IMR-90 (cell line): ENCODE measurements around the gene FAM151A.

Experiments used
- CTCF ChIP-seq: conservative IDR thresholded peaks from 2 replicates; pipeline ENCODE4 v1.5.1; 2012; ENCODE audit warnings: mild to moderate bottlenecking, low read depth, low read length, improper control_type of control experiment
- ELK1 ChIP-seq: fragments of 150-350 bp; IDR thresholded peaks from 2 replicates; pipeline ENCODE4 v1.6.1; 2016; ENCODE audit warnings: low read depth, mild to moderate bottlenecking, low read length, moderate library complexity, borderline replicate concordance
- POLR2A ChIP-seq: IDR thresholded peaks from 2 replicates; pipeline ENCODE4 v1.6.1; 2012; ENCODE audit warnings: mild to moderate bottlenecking, low read depth, low read length
- RCOR1 ChIP-seq: IDR thresholded peaks from 2 replicates; pipeline ENCODE4 v1.6.1; 2012; ENCODE audit warnings: mild to moderate bottlenecking, low read length, improper control_type of control experiment; ENCODE audit not compliant: insufficient replicate concordance
- USF2 ChIP-seq: fragments of 150-350 bp; IDR thresholded peaks from 2 replicates; pipeline ENCODE4 v1.6.1; 2017; ENCODE audit warnings: mild to moderate bottlenecking, antibody characterized with exemption, low read length, low read depth

- TF ChIP-seq CTCF (no peak), RCOR1 (no peak), ELK1 (no peak), POLR2A (no peak), USF2 (no peak)
Observed at GRCh38 chr1:54581621-54582035, 41.7 kb downstream of the FAM151A start.
